PC-3 (cell line): ENCODE results near the gene WNT3. TPM values are rescaled to one million over a fixed set of nuclear protein-coding genes. Genes with fewer than 3 reads are reported as not detected.

Experiments
- ATAC-seq: fragments of 200-7000 bp; cut with Tn5 transposase; 2 replicates; pipeline ENCODE4 v1.9.1; 2020; ENCODE audit warnings: mild to moderate bottlenecking, moderate library complexity
- BruUV-seq: library from RNA; stranded (reverse); fragments of 400-500 nt; replicated peaks from 2 replicates; lab custom pipeline; 2021; lab: Mats Ljungman, UMichigan
- CTCF ChIA-PET: fragments of 300-600 bp; sonication (Branson Sonifier 250); formaldehyde crosslinking; loops from one replicate; lab custom pipeline; 2022; ENCODE audit warnings: antibody characterized with exemption; lab: Charles Lee
- POLR2A ChIA-PET: fragments of 300-600 bp; sonication (Branson Sonifier 250); formaldehyde crosslinking; loops from one replicate; lab custom pipeline; 2022; ENCODE audit warnings: antibody characterized with exemption; ENCODE audit not compliant: unreplicated experiment; lab: Charles Lee
- DNase-seq: peaks from one replicate; pipeline ENCODE4 v3.0.0-alpha.2; 2015
- H2AFZ ChIP-seq: fragments of 300-600 bp; sonication (generic); 2 replicates; pipeline ENCODE4 v1.6.0; 2016; ENCODE audit warnings: antibody characterized with exemption, low read length
- H3F3A ChIP-seq: fragments of 300-600 bp; sonication (generic); one replicate; pipeline ENCODE4 v1.6.0; 2017; ENCODE audit warnings: antibody characterized with exemption, low read length, control low read depth, mild to moderate bottlenecking; ENCODE audit not compliant: unreplicated experiment
- H3K27ac ChIP-seq: fragments of 300-600 bp; sonication (generic); 2 replicates; pipeline ENCODE4 v1.5.1; 2016; ENCODE audit warnings: mild to moderate bottlenecking, low read length
- H3K27me3 ChIP-seq: fragments of 300-600 bp; sonication (generic); 2 replicates; pipeline ENCODE4 v1.6.1; 2016; ENCODE audit warnings: low read length, mixed read lengths
- H3K36me3 ChIP-seq: fragments of 300-600 bp; sonication (generic); 2 replicates; pipeline ENCODE4 v1.6.1; 2016; ENCODE audit warnings: low read depth, mixed run types, low read length, mixed read lengths
- H3K4me1 ChIP-seq: fragments of 300-600 bp; sonication (generic); 2 replicates; pipeline ENCODE4 v1.5.1; 2016; ENCODE audit warnings: low read length; ENCODE audit not compliant: insufficient read depth
- H3K4me2 ChIP-seq: fragments of 300-600 bp; sonication (generic); 2 replicates; pipeline ENCODE4 v1.6.0; 2016; ENCODE audit warnings: low read length
- H3K4me3 ChIP-seq: fragments of 300-600 bp; sonication (generic); 2 replicates; pipeline ENCODE4 v1.5.1; 2016; ENCODE audit warnings: mild to moderate bottlenecking, low read length, mixed read lengths
- H3K79me2 ChIP-seq: fragments of 300-600 bp; sonication (generic); 2 replicates; pipeline ENCODE4 v1.6.1; 2017; ENCODE audit warnings: low read length, mixed read lengths
- H3K9ac ChIP-seq: fragments of 300-600 bp; sonication (generic); 2 replicates; pipeline ENCODE4 v1.6.0; 2016; ENCODE audit warnings: mild to moderate bottlenecking, low read length
- H3K9me2 ChIP-seq: fragments of 300-600 bp; sonication (generic); replicated peaks from 2 replicates; pipeline ENCODE4 v1.6.1; 2016; ENCODE audit warnings: mixed run types, low read length, mixed read lengths
- H3K9me3 ChIP-seq: fragments of 300-600 bp; sonication (generic); 2 replicates; pipeline ENCODE4 v1.6.1; 2016; ENCODE audit warnings: low read length, mixed read lengths
- H4K20me1 ChIP-seq: fragments of 300-600 bp; sonication (generic); 2 replicates; pipeline ENCODE4 v1.6.1; 2016; ENCODE audit warnings: low read length, mixed read lengths
- CTCF ChIP-seq: fragments of 300-600 bp; sonication (generic); conservative IDR thresholded peaks from 2 replicates; pipeline ENCODE4 v1.5.1; 2017; ENCODE audit warnings: antibody characterized with exemption, low read depth, mild to moderate bottlenecking, low read length
- EZH2 ChIP-seq: fragments of 300-600 bp; sonication (generic); IDR thresholded peaks from one replicate; pipeline ENCODE4 v1.6.1; 2017; ENCODE audit warnings: antibody characterized with exemption, mild to moderate bottlenecking, low read length; ENCODE audit not compliant: unreplicated experiment
- EZH2phosphoT487 ChIP-seq: fragments of 300-600 bp; sonication (generic); IDR thresholded peaks from 2 replicates; pipeline ENCODE4 v1.6.1; 2018; ENCODE audit warnings: mild to moderate bottlenecking, antibody characterized with exemption, low read length, borderline replicate concordance
- intact Hi-C: fragments of 100-400 bp; cut with micrococcal nuclease; formaldehyde crosslinking; loops from 2 replicates; pipeline ENCODE4 v1.9.0; 2023
- total RNA-seq: library from RNA; depleted of rRNA; stranded (reverse); fragments of >200 nt; gene quantifications from 2 replicates; pipeline ENCODE4 v1.2.3, GENCODE V29; 2014

The WNT3 gene
- total RNA-seq, 1 experiment from 2014 or later, result 4.9 TPM

DNA sequence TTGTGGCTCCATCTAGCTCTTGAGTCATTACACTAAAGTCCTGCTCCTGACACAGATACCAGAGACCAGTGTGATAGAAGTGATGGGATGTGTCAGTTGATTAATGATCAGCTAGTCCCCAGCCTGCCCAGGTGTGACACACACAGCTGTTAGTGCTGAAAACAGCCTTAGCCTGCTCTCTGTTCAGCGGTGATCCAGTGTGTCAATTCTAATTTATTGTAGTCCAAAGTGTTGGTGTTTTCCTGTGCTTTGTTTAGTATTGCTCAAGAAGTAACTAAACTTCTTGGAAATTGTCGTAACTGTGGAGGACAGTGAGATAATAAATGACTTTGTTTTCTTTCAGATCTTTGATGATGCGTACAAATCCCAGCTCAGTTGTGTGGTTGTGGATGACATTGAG, 92.3 kb downstream of the WNT3 start:
- DNase-seq (no peak), ATAC-seq (no peak)
- CTCF ChIA-PET, result no interaction called here
- Histone ChIP-seq H3K27ac (no peak overlapping the region), H3K4me3 (no peak overlapping the region), H3K4me2 (no peak overlapping the region), H3F3A (no peaks in the 10 kb centered on the region), H4K20me1 (no peaks in the 10 kb centered on the region), H3K27me3 (no peaks in the 10 kb centered on the region), H3K9ac (no peak overlapping the region), H3K4me1 (peaks cover 8% of the 10 kb centered on the region), H3K9me3 (no peaks in the 10 kb centered on the region), H3K79me2 (no peaks in the 10 kb centered on the region), H3K9me2 (no peaks in the 10 kb centered on the region), H3K36me3 (peaks cover 4% of the 10 kb centered on the region; the same call in 1 of the 2 replicates), H2AFZ (no peak overlapping the region)
- intact Hi-C loops, result no loop called here
- BruUV-seq, result no TSS peak
- POLR2A ChIA-PET, result interaction anchor here (0.6 kb wide), 1 partner anchor 47 kb away, joined by 5 read pairs; no protein-coding TSS in a partner anchor
- TF ChIP-seq EZH2phosphoT487, result no peak
- no peak for TF ChIP-seq CTCF
- TF ChIP-seq EZH2, result no peak

DNA sequence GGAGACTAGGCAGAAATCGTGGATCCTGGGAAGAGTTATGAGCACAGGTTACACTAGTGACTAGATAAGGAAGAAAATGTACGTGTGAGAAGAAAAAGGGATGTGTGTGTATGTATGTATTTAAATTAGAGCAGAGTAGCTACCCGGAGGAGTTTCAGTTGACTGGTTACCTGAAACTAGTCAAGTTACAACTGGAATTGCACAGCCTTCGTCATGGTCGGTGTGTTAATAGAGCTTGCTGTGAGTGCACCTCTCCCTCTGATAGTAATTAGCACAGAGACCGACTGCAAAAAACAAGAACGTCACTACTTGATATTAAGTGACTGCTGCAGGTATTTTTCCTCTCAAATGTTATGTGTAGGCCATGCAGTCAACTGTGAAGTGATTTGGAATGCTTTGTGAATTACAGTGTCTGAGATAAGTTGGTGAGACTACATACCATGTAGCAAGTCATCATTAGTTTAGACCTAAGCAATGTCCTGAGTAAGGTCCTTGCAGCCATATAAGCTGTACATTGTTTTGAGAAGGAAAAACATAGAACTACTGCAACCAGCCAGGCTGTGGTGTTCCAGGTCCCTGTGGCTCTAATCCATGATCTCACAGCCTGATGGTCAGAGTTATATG, 95.7 kb downstream of the WNT3 start:
- no peak overlapping the region for H3K4me3 ChIP-seq
- H3K9ac ChIP-seq, result no peak overlapping the region
- H2AFZ ChIP-seq, result no peak overlapping the region
- ChIA-PET CTCF (no interaction called here), POLR2A (no interaction called here)
- no peaks in the 10 kb centered on the region for H3K36me3 ChIP-seq
- no TSS peak for BruUV-seq
- no peak overlapping the region for H3K27ac ChIP-seq
- ATAC-seq (no peak), DNase-seq (no peak)
- H3K4me1 ChIP-seq, result peaks cover 17% of the 10 kb centered on the region
- H3F3A ChIP-seq, result no peaks in the 10 kb centered on the region
- H3K9me2 ChIP-seq, result no peaks in the 10 kb centered on the region
- no peaks in the 10 kb centered on the region for H3K79me2 ChIP-seq
- intact Hi-C loops, result no loop called here
- H3K9me3 ChIP-seq, result no peaks in the 10 kb centered on the region
- no peaks in the 10 kb centered on the region for H3K27me3 ChIP-seq
- H4K20me1 ChIP-seq, result no peaks in the 10 kb centered on the region
- H3K4me2 ChIP-seq, result no peak overlapping the region
- no peak for TF ChIP-seq EZH2
- no peak for TF ChIP-seq EZH2phosphoT487
- TF ChIP-seq CTCF, result no peak

DNA sequence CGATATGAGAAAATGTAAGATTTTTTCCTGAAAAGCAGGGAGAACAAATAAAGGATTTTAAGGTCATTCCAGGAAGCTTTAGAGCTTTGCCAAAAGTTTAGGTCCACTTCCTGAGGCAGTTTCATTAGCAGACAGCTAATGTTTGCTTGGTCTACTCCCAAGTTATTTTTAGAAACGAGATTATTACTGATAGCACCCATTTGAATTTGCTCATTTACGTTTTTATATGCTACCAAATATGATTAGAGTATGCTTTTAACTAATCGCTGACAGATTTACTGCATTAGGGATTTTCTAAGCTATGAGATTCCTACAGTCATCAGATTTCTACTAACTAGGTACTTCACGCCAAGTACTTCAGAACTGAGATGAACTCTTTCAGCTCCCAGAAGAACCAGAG, 98.1 kb downstream of the WNT3 start:
- TF ChIP-seq CTCF (no peak), EZH2phosphoT487 (no peak), EZH2 (no peak)

More for the DNA sequence above, 98.1 kb downstream of the WNT3 start:
- intact Hi-C loops, result no loop called here
- no TSS peak for BruUV-seq
- Histone ChIP-seq H2AFZ (no peak overlapping the region), H3F3A (no peaks in the 10 kb centered on the region), H3K9ac (no peak overlapping the region), H3K4me3 (no peak overlapping the region), H3K9me3 (no peaks in the 10 kb centered on the region), H3K27ac (no peak overlapping the region), H3K36me3 (peaks cover 3% of the 10 kb centered on the region; the same call in 1 of the 2 replicates), H3K4me2 (no peak overlapping the region), H4K20me1 (no peaks in the 10 kb centered on the region), H3K27me3 (no peaks in the 10 kb centered on the region), H3K9me2 (no peaks in the 10 kb centered on the region), H3K4me1 (peaks cover 11% of the 10 kb centered on the region), H3K79me2 (no peaks in the 10 kb centered on the region)
- ATAC-seq, result peak; percentile 76
- peak; percentile 36 for DNase-seq
- ChIA-PET CTCF (interaction anchor here (0.6 kb wide), 1 partner anchor 54 kb away, joined by 3 read pairs; no protein-coding TSS in a partner anchor), POLR2A (no interaction called here)
